PC-9 (cell line): ENCODE measurements around the gene CCDC117. TPM values are rescaled to one million over a fixed set of nuclear protein-coding genes. Genes with fewer than 3 reads are reported as not detected.

Experiments
- BruUV-seq: library from RNA; stranded (reverse); fragments of 400-500 nt; replicated peaks from 2 replicates; lab custom pipeline; 2021; lab: Mats Ljungman, UMichigan
- CTCF ChIA-PET: fragments of 300-600 bp; sonication (Branson Sonifier 250); formaldehyde crosslinking; loops from one replicate; lab custom pipeline; 2022; ENCODE audit warnings: antibody characterized with exemption; lab: Charles Lee
- POLR2A ChIA-PET: fragments of 300-600 bp; sonication (Branson Sonifier 250); formaldehyde crosslinking; loops from one replicate; lab custom pipeline; 2022; ENCODE audit warnings: antibody characterized with exemption; ENCODE audit not compliant: unreplicated experiment; lab: Charles Lee
- DNase-seq, 2 experiments: peaks; one replicate each; pipeline versions ENCODE4 v3.0.0 to v3.0.0-alpha.2; 2015 to 2022; ENCODE audit warnings: mixed read lengths in 1 of 2
- H2AFZ ChIP-seq: fragments of 200-600 bp; sonication (generic); 2 replicates; pipeline ENCODE4 v1.8.1; 2017; ENCODE audit warnings: antibody characterized with exemption
- H3F3A ChIP-seq: fragments of 200-600 bp; sonication (generic); 2 replicates; pipeline ENCODE4 v1.8.1; 2017; ENCODE audit warnings: antibody characterized with exemption, mild to moderate bottlenecking, low read depth; ENCODE audit not compliant: insufficient read depth
- H3K27ac ChIP-seq: fragments of 200-600 bp; sonication (generic); 2 replicates; pipeline ENCODE4 v1.6.1; 2016; ENCODE audit warnings: mixed run types
- H3K27me3 ChIP-seq: fragments of 200-600 bp; sonication (generic); 2 replicates; pipeline ENCODE4 v1.6.1; 2016; ENCODE audit warnings: low read depth, mixed run types; ENCODE audit not compliant: insufficient read depth
- H3K36me3 ChIP-seq: fragments of 200-600 bp; sonication (generic); 2 replicates; pipeline ENCODE4 v1.6.1; 2016; ENCODE audit warnings: low read depth, mixed run types
- H3K4me1 ChIP-seq: fragments of 200-600 bp; sonication (generic); replicated peaks from 2 replicates; pipeline ENCODE4 v1.6.1; 2016; ENCODE audit warnings: mixed run types; ENCODE audit not compliant: insufficient read depth
- H3K4me2 ChIP-seq: fragments of 200-600 bp; sonication (generic); 2 replicates; pipeline ENCODE4 v1.6.1; 2017; ENCODE audit warnings: mixed run types
- H3K4me3 ChIP-seq: fragments of 200-600 bp; sonication (generic); 2 replicates; pipeline ENCODE4 v1.6.1; 2016; ENCODE audit warnings: mixed run types
- H3K79me2 ChIP-seq: fragments of 200-600 bp; sonication (generic); 2 replicates; pipeline ENCODE4 v1.6.1; 2017; ENCODE audit warnings: low read depth, mixed run types
- H3K9me2 ChIP-seq: fragments of 200-600 bp; sonication (generic); 2 replicates; pipeline ENCODE4 v1.8.1; 2017; ENCODE audit warnings: mild to moderate bottlenecking; ENCODE audit not compliant: insufficient read depth
- H3K9me3 ChIP-seq: fragments of 200-600 bp; sonication (generic); 2 replicates; pipeline ENCODE4 v1.8.1; 2016; ENCODE audit warnings: low read depth; ENCODE audit not compliant: insufficient read depth
- H4K20me1 ChIP-seq: fragments of 200-600 bp; sonication (generic); 2 replicates; pipeline ENCODE4 v1.8.1; 2017; ENCODE audit not compliant: insufficient read depth
- EZH2 ChIP-seq: fragments of 200-600 bp; sonication (generic); IDR thresholded peaks from 2 replicates; pipeline ENCODE4 v1.8.0; 2017; ENCODE audit warnings: antibody characterized with exemption, low read depth
- intact Hi-C: fragments of 100-400 bp; cut with micrococcal nuclease; formaldehyde crosslinking; loops from one replicate; pipeline ENCODE4 v1.10.0; 2022; ENCODE audit not compliant: unreplicated experiment
- total RNA-seq: library from RNA; stranded (reverse); gene quantifications from 2 replicates; pipeline ENCODE4 v1.2.3, GENCODE V29; 2021
- TF ChIP-seq, protein P1 (sequence below): fragments of 200-600 bp; sonication (generic); conservative IDR thresholded peaks from 2 replicates; pipeline ENCODE4 v1.6.1; 2017; ENCODE audit warnings: mixed run types, antibody characterized with exemption, mild to moderate bottlenecking, moderate library complexity

Gene CCDC117
- total RNA-seq, 1 experiment from 2014 or later: 11.4 TPM

DNA sequence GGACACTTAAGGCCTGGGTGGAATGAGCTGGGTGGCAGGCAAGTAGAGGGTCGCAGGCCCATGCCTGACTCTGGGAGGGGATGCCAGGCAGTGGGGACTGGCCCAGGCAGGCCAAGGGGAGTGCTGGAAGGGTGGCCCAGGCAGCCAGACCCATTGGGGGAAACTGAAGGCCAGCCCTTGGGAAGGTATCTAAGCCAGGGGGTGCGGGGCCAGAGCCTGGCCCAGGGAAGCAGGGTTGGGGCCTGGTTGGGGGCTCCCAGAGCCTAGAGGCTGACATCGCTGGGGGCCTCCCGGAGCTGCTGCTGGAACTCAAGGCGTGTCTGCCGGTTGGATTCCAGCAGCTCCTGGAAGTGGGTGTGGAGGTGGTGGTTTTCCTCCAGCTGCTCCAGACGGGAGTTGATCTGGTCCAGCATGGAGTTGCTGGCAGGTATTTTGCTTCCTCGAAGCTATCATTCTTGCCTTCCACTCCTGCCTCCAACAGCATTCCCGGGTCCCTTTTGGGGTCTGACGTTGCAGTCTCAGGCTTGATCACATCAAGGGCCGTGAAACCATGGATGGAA, 63.2 kb downstream of the CCDC117 start:
- Histone ChIP-seq H3F3A (no peaks in the 10 kb centered on the region), H3K27ac (no peak overlapping the region), H2AFZ (no peak overlapping the region), H3K36me3 (no peaks in the 10 kb centered on the region), H3K4me2 (no peak overlapping the region), H3K9me3 (no peaks in the 10 kb centered on the region), H3K4me3 (no peak overlapping the region), H3K4me1 (no peaks in the 10 kb centered on the region), H3K9me2 (no peaks in the 10 kb centered on the region), H4K20me1 (no peaks in the 10 kb centered on the region), H3K27me3 (no peaks in the 10 kb centered on the region), H3K79me2 (no peaks in the 10 kb centered on the region)
- TF ChIP-seq, protein P1, sequence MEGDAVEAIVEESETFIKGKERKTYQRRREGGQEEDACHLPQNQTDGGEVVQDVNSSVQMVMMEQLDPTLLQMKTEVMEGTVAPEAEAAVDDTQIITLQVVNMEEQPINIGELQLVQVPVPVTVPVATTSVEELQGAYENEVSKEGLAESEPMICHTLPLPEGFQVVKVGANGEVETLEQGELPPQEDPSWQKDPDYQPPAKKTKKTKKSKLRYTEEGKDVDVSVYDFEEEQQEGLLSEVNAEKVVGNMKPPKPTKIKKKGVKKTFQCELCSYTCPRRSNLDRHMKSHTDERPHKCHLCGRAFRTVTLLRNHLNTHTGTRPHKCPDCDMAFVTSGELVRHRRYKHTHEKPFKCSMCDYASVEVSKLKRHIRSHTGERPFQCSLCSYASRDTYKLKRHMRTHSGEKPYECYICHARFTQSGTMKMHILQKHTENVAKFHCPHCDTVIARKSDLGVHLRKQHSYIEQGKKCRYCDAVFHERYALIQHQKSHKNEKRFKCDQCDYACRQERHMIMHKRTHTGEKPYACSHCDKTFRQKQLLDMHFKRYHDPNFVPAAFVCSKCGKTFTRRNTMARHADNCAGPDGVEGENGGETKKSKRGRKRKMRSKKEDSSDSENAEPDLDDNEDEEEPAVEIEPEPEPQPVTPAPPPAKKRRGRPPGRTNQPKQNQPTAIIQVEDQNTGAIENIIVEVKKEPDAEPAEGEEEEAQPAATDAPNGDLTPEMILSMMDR: no peak
- TF ChIP-seq EZH2: no peak
- intact Hi-C loops: no loop called here
- no peak for DNase-seq
- ChIA-PET CTCF (no interaction called here), POLR2A (no interaction called here)
- no TSS peak for BruUV-seq

DNA sequence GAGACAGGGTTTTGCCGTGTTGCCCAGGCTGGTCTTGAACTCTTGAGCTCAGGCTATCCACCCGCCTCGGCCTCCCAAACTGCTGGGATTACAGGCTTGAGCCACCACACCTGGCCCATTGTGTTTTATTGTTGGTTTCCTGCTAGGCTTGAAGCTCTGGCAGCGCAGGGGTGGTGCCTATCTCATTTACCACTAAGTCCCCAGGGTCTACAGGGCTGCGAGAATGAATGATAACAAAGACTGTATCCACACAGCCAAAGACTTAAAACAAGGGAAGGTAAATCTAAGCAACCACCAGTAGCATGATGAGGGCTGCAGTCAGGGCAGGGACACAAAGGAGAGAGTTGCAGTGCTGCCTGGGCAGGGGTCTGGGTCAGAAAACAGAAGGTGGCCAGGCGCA, 65.1 kb downstream of the CCDC117 start:
- H2AFZ ChIP-seq: no peak overlapping the region

More for the DNA sequence above, 65.1 kb downstream of the CCDC117 start:
- no peaks in the 10 kb centered on the region for H3F3A ChIP-seq
- no peaks in the 10 kb centered on the region for H3K36me3 ChIP-seq
- TF ChIP-seq, protein P1: no peak
- TF ChIP-seq EZH2: no peak
- DNase-seq: no peak
- H4K20me1 ChIP-seq: no peaks in the 10 kb centered on the region
- intact Hi-C loops: no loop called here
- no TSS peak for BruUV-seq
- ChIA-PET CTCF (no interaction called here), POLR2A (no interaction called here)
- no peaks in the 10 kb centered on the region for H3K9me2 ChIP-seq
- no peak overlapping the region for H3K4me2 ChIP-seq
- H3K79me2 ChIP-seq: no peaks in the 10 kb centered on the region
- no peaks in the 10 kb centered on the region for H3K4me1 ChIP-seq
- no peaks in the 10 kb centered on the region for H3K27me3 ChIP-seq
- no peak overlapping the region for H3K27ac ChIP-seq
- H3K9me3 ChIP-seq: no peaks in the 10 kb centered on the region
- no peak overlapping the region for H3K4me3 ChIP-seq

Other genes starting within 250 kb of the CCDC117 start
- 6.7 and 8.5 TPM in 2 replicates for gene TTC28, start 92.9 kb upstream of the CCDC117 start, total RNA-seq
- 27.2 and 32.8 TPM in 2 replicates for gene CHEK2, start 30.9 kb upstream of the CCDC117 start, total RNA-seq
- gene HSCB, start 30.7 kb upstream of the CCDC117 start, total RNA-seq: 8.3 and 10.0 TPM in 2 replicates
- gene XBP1, start 27.9 kb downstream of the CCDC117 start, total RNA-seq: 35.2 and 47.7 TPM in 2 replicates
- gene ZNRF3, start 110.9 kb downstream of the CCDC117 start, total RNA-seq: 5.2 TPM in 2 replicates